Thoracic aorta (tissue), 2 donors: ENCODE measurements around the gene MRPL49. TPM values are rescaled to one million over a fixed set of nuclear protein-coding genes. Genes with fewer than 3 reads are reported as not detected.

Experiments used
- ATAC-seq: fragments of 150-250 bp; one replicate; pipeline ENCODE4 v1.8.0; 2017; ENCODE audit warnings: low read depth; ENCODE audit not compliant: insufficient number of reproducible peaks, low FRiP score
- DNase-seq: peaks from one replicate; pipeline ENCODE4 v3.0.0-alpha.2; 2020; ENCODE audit warnings: low spot score
- H3K27ac ChIP-seq, 2 donors: fragments of 200-600 bp; sonication (generic); 1 replicate in 1 of 2; 2 replicates in 1 of 2; pipeline ENCODE4 v1.5.1; 2016; ENCODE audit warnings: mild to moderate bottlenecking in 2 of 2, moderate library complexity in 2 of 2
- H3K27me3 ChIP-seq: fragments of 200-600 bp; sonication (generic); replicated peaks from 2 replicates; pipeline ENCODE4 v1.6.0; 2016; ENCODE audit warnings: mild to moderate bottlenecking; ENCODE audit not compliant: insufficient read depth
- H3K36me3 ChIP-seq: fragments of 200-600 bp; sonication (generic); one replicate; pipeline ENCODE4 v1.5.1; 2016
- H3K4me1 ChIP-seq, 2 donors: fragments of 200-600 bp; sonication (generic); 1 replicate in 1 of 2; 2 replicates in 1 of 2; pipeline versions ENCODE4 v1.5.1 to v1.6.0; 2016; ENCODE audit warnings: low read depth in 2 of 2, mild to moderate bottlenecking in 1 of 2; ENCODE audit not compliant: control insufficient read depth in 1 of 2
- H3K4me3 ChIP-seq: fragments of 200-600 bp; sonication (generic); 2 replicates; pipeline ENCODE4 v1.5.1; 2016; ENCODE audit warnings: mild to moderate bottlenecking
- H3K9me3 ChIP-seq: fragments of 200-600 bp; sonication (generic); 2 replicates; pipeline ENCODE4 v1.5.1; 2016
- CTCF ChIP-seq: fragments of 200-600 bp; sonication (generic); IDR thresholded peaks from one replicate; pipeline ENCODE4 v1.5.1; 2019; ENCODE audit warnings: antibody characterized with exemption
- total RNA-seq, 2 donors: library from RNA; depleted of rRNA; stranded (reverse); fragments of >200 nt; gene quantifications; one replicate each; pipeline versions ENCODE4 v1.1.0 to v1.2.3, GENCODE V29; 2016

The MRPL49 gene
- 10 to 100 TPM; 44.6 to 61.1 TPM for total RNA-seq

DNA sequence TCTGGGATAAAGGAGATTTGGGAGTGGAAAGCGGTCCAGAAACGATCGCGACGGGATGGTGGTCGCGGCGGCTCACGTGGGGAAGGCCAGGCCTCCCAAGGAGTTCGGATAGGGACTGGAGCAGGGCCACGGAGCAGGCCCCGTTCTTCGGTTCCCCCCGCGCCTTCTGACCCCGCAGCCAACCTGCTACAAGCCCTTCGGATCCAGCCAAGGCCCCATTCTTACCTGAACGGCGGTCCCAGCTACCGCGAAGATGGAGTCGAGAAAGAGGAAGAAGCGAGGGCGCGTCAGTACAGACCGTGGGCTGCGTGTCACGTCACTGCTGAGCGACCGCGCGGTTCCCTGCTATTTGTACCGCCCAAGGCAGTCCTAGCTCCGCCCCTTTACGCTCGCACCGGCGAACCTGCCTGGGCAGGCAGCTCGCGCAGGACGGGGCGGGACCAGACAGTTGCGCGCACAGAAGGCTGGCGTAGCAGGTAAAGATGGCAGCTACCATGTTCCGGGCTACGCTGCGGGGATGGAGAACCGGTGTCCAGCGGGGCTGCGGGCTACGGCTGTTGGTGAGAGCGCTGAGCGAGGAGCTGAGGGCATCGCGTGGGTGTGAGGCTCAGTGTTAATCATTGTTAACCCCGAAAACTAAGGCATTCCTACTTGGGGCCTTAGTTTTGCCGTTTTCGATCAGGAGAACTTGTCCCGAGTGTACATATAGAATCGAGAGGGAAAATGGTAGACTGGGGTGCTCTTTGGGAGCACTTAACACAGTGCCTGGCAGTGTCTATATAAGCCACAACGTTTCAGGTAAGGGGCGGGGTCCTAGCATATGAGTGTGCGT is at the start of gene MRPL49, which contains the start of gene FAU:
Gene MRPL49, plus strand, starts transcription at position 457 of the 832 bp plus-strand sequence. Its CDS starts 26 bp downstream, at position 483.
Gene FAU, minus strand, starts transcription at position 270 of the 832 bp plus-strand sequence. CDS start 321 bp downstream, outside the sequence.
- no peak for TF ChIP-seq CTCF
- Histone ChIP-seq H3K27ac (peak within 1 kb of the TSS; percentile 78 to 96), H3K27me3 (no peaks in the 10 kb centered on the region), H3K36me3 (peaks cover 41% of the 10 kb centered on the region), H3K9me3 (no peaks in the 10 kb centered on the region), H3K4me3 (peak within 1 kb of the TSS; percentile 73), H3K4me1 (peaks cover 11 to 23% of the 10 kb centered on the region in 2 donors)
- ATAC-seq, result peak; percentile 74
- DNase-seq, result peak; percentile 93

- no peak overlapping the region for H3K27ac ChIP-seq
- ATAC-seq (no peak), DNase-seq (no peak)
- no peaks in the 10 kb centered on the region for H3K9me3 ChIP-seq
- H3K36me3 ChIP-seq, result no peaks in the 10 kb centered on the region
- no peak for TF ChIP-seq CTCF
- H3K4me1 ChIP-seq, result no peaks in the 10 kb centered on the region
- H3K4me3 ChIP-seq, result no peak overlapping the region
- no peaks in the 10 kb centered on the region for H3K27me3 ChIP-seq
Observed at GRCh38 chr11:65072631-65072966, 49.5 kb upstream of the MRPL49 start.

DNA sequence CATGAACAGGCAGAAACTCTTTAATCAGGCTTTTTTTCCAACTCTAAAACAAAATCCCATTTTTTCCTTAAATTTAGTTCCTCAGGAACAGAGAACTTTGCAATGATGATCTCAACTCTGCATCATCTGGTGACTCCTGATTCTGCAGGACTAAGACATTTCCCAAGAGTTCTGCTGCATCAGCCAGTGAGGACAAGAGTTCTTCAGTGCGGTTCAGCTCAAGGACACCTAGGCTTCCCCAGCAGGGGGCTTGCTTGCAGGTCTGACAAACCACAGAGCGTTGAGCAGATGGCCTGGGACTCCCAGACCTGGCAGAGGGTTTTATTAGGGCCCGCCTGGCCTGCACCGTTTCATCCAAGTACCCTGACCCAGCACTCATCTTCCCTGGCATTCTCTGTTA is 44.7 kb upstream of the MRPL49 start:
- no peaks in the 10 kb centered on the region for H3K36me3 ChIP-seq
- no peaks in the 10 kb centered on the region for H3K27me3 ChIP-seq
- ATAC-seq (no peak), DNase-seq (no peak)
- no peak for TF ChIP-seq CTCF
- H3K9me3 ChIP-seq, result no peaks in the 10 kb centered on the region
- H3K4me3 ChIP-seq, result no peak overlapping the region
- no peaks in the 10 kb centered on the region for H3K4me1 ChIP-seq
- no peak overlapping the region for H3K27ac ChIP-seq

DNA sequence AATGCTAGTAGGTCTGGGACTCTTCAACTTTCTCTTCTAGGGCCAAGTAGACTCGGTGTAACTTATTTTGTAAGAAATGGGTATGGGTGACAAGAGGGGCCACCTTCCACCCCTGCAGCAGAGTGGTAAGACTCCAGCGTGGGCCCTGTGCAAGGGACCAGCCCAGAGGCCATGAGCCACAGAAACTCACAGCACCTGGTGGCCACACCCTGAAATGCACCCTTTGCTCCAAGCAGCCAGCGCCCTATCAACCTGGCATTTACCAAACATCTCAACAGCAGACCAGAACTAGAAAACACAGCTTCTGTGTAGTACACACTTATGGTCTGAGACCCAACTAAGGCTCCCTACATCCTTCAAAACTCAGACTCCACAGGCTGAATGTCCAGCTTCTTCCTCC is 44.0 kb upstream of the MRPL49 start:
- no peak overlapping the region for H3K27ac ChIP-seq
- DNase-seq (no peak), ATAC-seq (no peak)
- no peak overlapping the region for H3K4me3 ChIP-seq
- no peaks in the 10 kb centered on the region for H3K9me3 ChIP-seq
- H3K27me3 ChIP-seq, result no peaks in the 10 kb centered on the region
- TF ChIP-seq CTCF, result peak; percentile 54
- no peaks in the 10 kb centered on the region for H3K36me3 ChIP-seq
- peaks cover 0 to under 1% of the 10 kb centered on the region in 2 donors for H3K4me1 ChIP-seq

DNA sequence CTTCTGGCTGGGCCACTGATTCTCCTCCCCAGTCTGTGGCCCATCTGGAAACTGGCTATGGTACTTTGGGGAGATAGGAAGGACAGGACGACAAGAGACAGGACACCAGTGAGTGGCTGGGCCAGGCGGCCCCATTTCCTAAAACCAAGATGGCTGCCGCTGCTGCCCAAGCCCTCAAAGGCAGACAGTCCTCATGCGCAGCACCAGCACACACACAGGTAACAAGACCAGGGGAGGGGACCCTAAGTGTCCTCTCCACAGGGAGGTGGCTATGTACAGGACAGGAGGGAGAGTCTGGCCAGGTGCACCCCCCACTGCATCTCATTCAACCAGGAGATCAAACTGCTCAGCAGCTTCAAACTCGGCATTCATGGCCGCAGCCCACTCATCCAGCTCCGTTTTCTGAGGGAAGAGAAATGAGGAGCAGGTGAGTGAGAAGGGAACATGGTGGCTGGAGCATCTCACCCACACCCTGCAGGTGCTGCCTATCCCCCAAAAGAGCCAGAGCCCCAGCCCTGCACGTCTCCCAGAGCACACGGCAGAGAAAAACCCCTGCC is 43.3 kb upstream of the MRPL49 start:
- Histone ChIP-seq H3K27ac (no peak overlapping the region), H3K36me3 (no peaks in the 10 kb centered on the region), H3K27me3 (no peaks in the 10 kb centered on the region), H3K9me3 (no peaks in the 10 kb centered on the region), H3K4me1 (peaks cover 3 to 7% of the 10 kb centered on the region in 2 donors), H3K4me3 (no peak overlapping the region)
- TF ChIP-seq CTCF, result no peak
- ATAC-seq, result no peak
- no peak for DNase-seq
